B cell (primary cell): ENCODE data around the gene CRYBG2. TPM values are rescaled to one million over a fixed set of nuclear protein-coding genes. Genes with fewer than 3 reads are reported as not detected.

Experiments used
- ATAC-seq: fragments of 200-7000 bp; cut with Tn5 transposase; one replicate; pipeline ENCODE4 v1.10.0; 2021; ENCODE audit warnings: low read depth, mild to moderate bottlenecking, moderate number of reproducible peaks, moderate library complexity
- CTCF ChIA-PET: fragments of 350-600 bp; sonication (Branson Sonifier 250); formaldehyde crosslinking; loops from one replicate; lab custom pipeline; 2021; ENCODE audit warnings: antibody characterized with exemption, inconsistent platforms; lab: Charles Lee
- POLR2A ChIA-PET: fragments of 350-600 bp; sonication (Branson Sonifier 250); formaldehyde crosslinking; loops from one replicate; lab custom pipeline; 2021; ENCODE audit warnings: antibody characterized with exemption; lab: Charles Lee
- DNase-seq: peaks from one replicate; pipeline ENCODE4 v3.0.0; 2013
- H2AFZ ChIP-seq: 2 replicates; pipeline ENCODE4 v1.6.1; 2012; ENCODE audit warnings: mild to moderate bottlenecking, low read depth, low read length; ENCODE audit not compliant: insufficient read depth, poor library complexity, severe bottlenecking
- H3K27ac ChIP-seq, 2 donors: 1 replicate in 1 of 2; 2 replicates in 1 of 2; pipeline ENCODE4 v1.5.1; 2012 to 2013; ENCODE audit warnings: low read length in 2 of 2, mild to moderate bottlenecking in 2 of 2, moderate library complexity in 1 of 2
- H3K27me3 ChIP-seq, 4 experiments: fragments of 200-600 bp in 1 of 4; sonication (generic) in 1 of 4; replicated peaks in 1 of 4; 1 replicate in 2 of 4; 2 replicates in 2 of 4; pipeline versions ENCODE4 v1.6.1 to v1.7.0; 2013 to 2016; ENCODE audit warnings: low read length in 3 of 4, mild to moderate bottlenecking in 2 of 4, mixed read lengths in 1 of 4, moderate library complexity in 1 of 4; ENCODE audit not compliant: insufficient read depth in 4 of 4, control insufficient read depth in 3 of 4; ENCODE audit errors: control extremely low read depth in 1 of 4
- H3K36me3 ChIP-seq, 2 experiments: replicated peaks in 1 of 2; 1 replicate in 1 of 2; 2 replicates in 1 of 2; pipeline versions ENCODE4 v1.6.1 to v1.7.1; 2013; ENCODE audit warnings: low read length in 1 of 2; ENCODE audit not compliant: insufficient read depth in 2 of 2, control insufficient read depth in 1 of 2; ENCODE audit errors: control extremely low read depth in 1 of 2, extremely low read depth in 1 of 2
- H3K4me1 ChIP-seq, 2 donors: fragments of 200-600 bp in 1 of 2; sonication (generic) in 1 of 2; 1 replicate in 1 of 2; 2 replicates in 1 of 2; pipeline versions ENCODE4 v1.5.1 to v1.6.1; 2013 to 2017; ENCODE audit warnings: low read length in 2 of 2; ENCODE audit not compliant: control insufficient read depth in 2 of 2, insufficient read depth in 2 of 2
- H3K4me2 ChIP-seq: replicated peaks from 2 replicates; pipeline ENCODE3; 2012; ENCODE audit warnings: mild to moderate bottlenecking, low read depth, low read length; ENCODE audit not compliant: poor library complexity, severe bottlenecking
- H3K4me3 ChIP-seq, 5 experiments: fragments of 200-600 bp in 1 of 5; sonication (generic) in 1 of 5; 1 replicate in 3 of 5; 2 replicates in 2 of 5; pipeline versions ENCODE4 v1.5.1 to v1.7.0; 2011 to 2016; ENCODE audit warnings: low read length in 4 of 5, mild to moderate bottlenecking in 4 of 5, low read depth in 2 of 5, control low read depth in 1 of 5, moderate library complexity in 1 of 5; ENCODE audit not compliant: insufficient read depth in 1 of 5; ENCODE audit errors: control extremely low read depth in 1 of 5, extremely low read depth in 1 of 5
- H3K79me2 ChIP-seq: fragments of 200-600 bp; sonication (generic); one replicate; pipeline ENCODE4 v1.6.0; 2016; ENCODE audit warnings: low read length; ENCODE audit not compliant: control insufficient read depth, insufficient read depth
- H3K9ac ChIP-seq: fragments of 200-600 bp; sonication (generic); 2 replicates; pipeline ENCODE4 v1.6.1; 2017; ENCODE audit warnings: mild to moderate bottlenecking, low read length, moderate library complexity
- H3K9me3 ChIP-seq, 3 donors: one replicate each; pipeline versions ENCODE4 v1.6.1 to v1.7.1; 2013; ENCODE audit warnings: low read length in 2 of 3; ENCODE audit not compliant: control insufficient read depth in 2 of 3, insufficient read depth in 1 of 3; ENCODE audit errors: control extremely low read depth in 1 of 3
- H4K20me1 ChIP-seq: 2 replicates; pipeline ENCODE4 v1.6.0; 2012; ENCODE audit warnings: mild to moderate bottlenecking, low read length; ENCODE audit not compliant: insufficient read depth, control insufficient read depth, poor library complexity, severe bottlenecking
- H3K27ac Mint-ChIP-seq: one replicate; pipeline ENCODE4 v1.8.0; 2021; ENCODE audit warnings: mixed read lengths
- H3K27me3 Mint-ChIP-seq: one replicate; pipeline ENCODE4 v1.8.0; 2021; ENCODE audit warnings: mixed read lengths
- H3K4me1 Mint-ChIP-seq: one replicate; pipeline ENCODE4 v1.8.0; 2021; ENCODE audit warnings: mixed read lengths
- H3K4me3 Mint-ChIP-seq: one replicate; pipeline ENCODE4 v1.8.0; 2021; ENCODE audit warnings: mixed read lengths
- H3K9me3 Mint-ChIP-seq: one replicate; pipeline ENCODE4 v1.8.0; 2022; ENCODE audit warnings: mixed read lengths; ENCODE audit not compliant: insufficient read depth
- EZH2 ChIP-seq: IDR thresholded peaks from 2 replicates; pipeline ENCODE4 v1.6.1; 2012; ENCODE audit warnings: borderline replicate concordance, low read depth, mild to moderate bottlenecking, moderate library complexity, low read length; ENCODE audit not compliant: insufficient read depth, poor library complexity, severe bottlenecking
- WGBS: methylation state at CpG from one replicate; pipeline ENCODE4 v1.1.5; 2013; ENCODE audit warnings: missing lambda C conversion rate; ENCODE audit not compliant: insufficient coverage; 5-methylcytosine and 5-hydroxymethylcytosine counted together
- intact Hi-C: fragments of 100-400 bp; cut with micrococcal nuclease; formaldehyde crosslinking; loops from one replicate; pipeline ENCODE4 v1.10.0; 2022
- polyA plus RNA-seq: library from polyadenylated mRNA; depleted of rRNA; stranded (reverse); fragments of >200 nt; gene quantifications from 2 replicates; pipeline ENCODE4 v1.2.3, GENCODE V29; 2012
- total RNA-seq, 2 donors: library from RNA; stranded (reverse); fragments of 120-200 nt in 1 of 2; gene quantifications; 1 replicate in 1 of 2; 2 replicates in 1 of 2; pipeline versions ENCODE4 v1.2.3 to v1.2.4, GENCODE V29; 2013 to 2022
- TF ChIP-seq, protein P1 (sequence below): fragments of 200-600 bp; IDR thresholded peaks from one replicate; pipeline ENCODE4 v1.8.0; 2022; ENCODE audit warnings: antibody characterized with exemption, mild to moderate bottlenecking

CRYBG2 gene
- total and polyA plus RNA-seq, 2 donors (not counting 1 experiment from before 2014, with no cell fraction given), result 3.3 to 5.3 TPM

DNA sequence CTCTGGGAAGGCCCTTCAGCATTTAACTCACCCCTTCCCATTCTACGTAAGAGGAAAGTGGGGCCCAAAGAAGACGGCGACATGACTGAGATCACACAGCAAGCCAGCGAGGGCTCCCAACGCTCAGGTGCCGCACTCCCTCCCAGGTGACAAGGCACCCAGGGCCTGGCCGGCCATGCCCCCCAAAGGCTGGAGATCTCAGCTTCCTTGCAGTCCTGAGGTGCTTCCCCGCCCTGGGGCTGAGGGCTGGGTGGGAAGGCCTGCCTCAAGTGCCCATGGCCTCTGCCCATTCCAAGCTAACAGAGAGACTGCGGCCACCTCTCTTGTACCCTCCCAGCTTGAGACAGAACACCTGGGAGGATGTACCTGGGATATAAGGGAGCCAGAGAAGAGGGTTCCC is 1.0 kb upstream of the CRYBG2 start:
- Histone ChIP-seq H3K27me3 (peaks cover 0 to 20% (median under 1%) of the 10 kb centered on the region in 4 experiments), H3K4me2 (no peak overlapping the region), H2AFZ (no peak overlapping the region), H3K36me3 (no peaks in the 10 kb centered on the region), H3K27ac (no peak overlapping the region), H3K9me3 (peaks cover 0 to 4% (median 0%) of the 10 kb centered on the region in 3 donors), H3K4me1 (peaks cover 3% of the 10 kb centered on the region in 2 donors), H3K79me2 (no peaks in the 10 kb centered on the region), H4K20me1 (no peaks in the 10 kb centered on the region), H3K4me3 (no peak overlapping the region), H3K9ac (no peak overlapping the region)
- TF ChIP-seq, protein P1, sequence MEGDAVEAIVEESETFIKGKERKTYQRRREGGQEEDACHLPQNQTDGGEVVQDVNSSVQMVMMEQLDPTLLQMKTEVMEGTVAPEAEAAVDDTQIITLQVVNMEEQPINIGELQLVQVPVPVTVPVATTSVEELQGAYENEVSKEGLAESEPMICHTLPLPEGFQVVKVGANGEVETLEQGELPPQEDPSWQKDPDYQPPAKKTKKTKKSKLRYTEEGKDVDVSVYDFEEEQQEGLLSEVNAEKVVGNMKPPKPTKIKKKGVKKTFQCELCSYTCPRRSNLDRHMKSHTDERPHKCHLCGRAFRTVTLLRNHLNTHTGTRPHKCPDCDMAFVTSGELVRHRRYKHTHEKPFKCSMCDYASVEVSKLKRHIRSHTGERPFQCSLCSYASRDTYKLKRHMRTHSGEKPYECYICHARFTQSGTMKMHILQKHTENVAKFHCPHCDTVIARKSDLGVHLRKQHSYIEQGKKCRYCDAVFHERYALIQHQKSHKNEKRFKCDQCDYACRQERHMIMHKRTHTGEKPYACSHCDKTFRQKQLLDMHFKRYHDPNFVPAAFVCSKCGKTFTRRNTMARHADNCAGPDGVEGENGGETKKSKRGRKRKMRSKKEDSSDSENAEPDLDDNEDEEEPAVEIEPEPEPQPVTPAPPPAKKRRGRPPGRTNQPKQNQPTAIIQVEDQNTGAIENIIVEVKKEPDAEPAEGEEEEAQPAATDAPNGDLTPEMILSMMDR, result no peak
- no peak for TF ChIP-seq EZH2
- Mint-ChIP-seq H3K4me3 (no peak overlapping the region), H3K9me3 (no peaks in the 10 kb centered on the region), H3K4me1 (peaks cover 8% of the 10 kb centered on the region), H3K27ac (no peak overlapping the region), H3K27me3 (peaks cover 16% of the 10 kb centered on the region)
- POLR2A ChIA-PET, result no interaction called here
- CTCF ChIA-PET, result interaction anchor here (0.9 kb wide), 1 partner anchor 9 kb away, joined by 3 read pairs; no protein-coding TSS in a partner anchor
- ATAC-seq (no peak), DNase-seq (no peak)
- 88% methylated on average over 5 of the region's 9 CpGs for WGBS
- intact Hi-C loops, result no loop called here

DNA sequence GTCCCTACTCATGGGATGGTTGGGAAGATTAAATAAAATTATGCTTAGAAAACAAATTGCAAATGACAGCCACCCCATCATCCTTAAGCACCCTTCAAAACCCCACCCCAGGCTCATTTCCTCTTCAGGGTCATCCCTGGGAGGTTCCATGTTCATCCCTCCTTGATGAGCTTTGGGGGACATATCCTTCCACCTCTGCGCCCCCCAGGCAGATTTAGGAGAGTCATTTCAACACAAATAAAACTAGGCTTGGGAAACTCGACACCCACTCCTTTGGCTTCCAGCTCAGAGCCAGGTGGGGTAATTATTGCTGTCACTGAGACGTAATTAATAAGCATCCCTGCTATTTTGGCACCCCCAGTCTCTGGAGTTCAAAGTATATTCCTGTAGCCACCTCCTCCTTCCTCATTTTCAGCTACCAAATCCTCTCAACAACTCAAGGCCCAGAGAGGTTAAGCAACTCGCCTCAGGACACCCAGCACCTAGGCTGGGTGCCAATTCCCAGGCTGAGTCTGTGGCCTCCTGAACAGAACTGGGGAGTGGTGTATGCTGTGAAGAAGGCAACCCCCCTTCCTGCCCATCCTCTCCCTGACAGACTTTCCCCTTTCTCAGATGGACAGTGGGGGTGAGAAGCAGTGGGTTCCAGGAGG is 595 bp downstream of the CRYBG2 start:
- H3K36me3 ChIP-seq, result no peaks in the 10 kb centered on the region
- H3K4me2 ChIP-seq, result no peak overlapping the region
- H3K4me1 ChIP-seq, result no peaks in the 10 kb centered on the region
- H3K4me1 Mint-ChIP-seq, result no peaks in the 10 kb centered on the region
- peaks cover 0 to 6% (median 0%) of the 10 kb centered on the region in 4 experiments for H3K27me3 ChIP-seq
- peaks cover 12% of the 10 kb centered on the region for H3K27me3 Mint-ChIP-seq
- no peaks in the 10 kb centered on the region for H3K79me2 ChIP-seq
- CTCF ChIA-PET, result interaction anchor here (0.7 kb wide), 1 partner anchor 44 kb away, joined by 3 read pairs; no protein-coding TSS in a partner anchor
- no peaks in the 10 kb centered on the region for H3K9me3 ChIP-seq
- WGBS, result 96% methylated on average over 3 of the region's 4 CpGs
- no peak for DNase-seq
- intact Hi-C loops, result no loop called here
- POLR2A ChIA-PET, result no interaction called here
- no peak overlapping the region for H3K4me3 ChIP-seq
- no peak overlapping the region for H3K9ac ChIP-seq
- no peak overlapping the region for H2AFZ ChIP-seq
- no peaks in the 10 kb centered on the region for H3K9me3 Mint-ChIP-seq
- TF ChIP-seq EZH2, result no peak
- TF ChIP-seq, protein P1, result no peak
- H3K4me3 Mint-ChIP-seq, result no peak overlapping the region
- ATAC-seq, result no peak
- H3K27ac Mint-ChIP-seq, result no peak overlapping the region
- H3K27ac ChIP-seq, result no peak overlapping the region
- H4K20me1 ChIP-seq, result no peaks in the 10 kb centered on the region
